H9 (cell line): ENCODE measurements around the gene CAMTA1. TPM values are rescaled to one million over a fixed set of nuclear protein-coding genes. Genes with fewer than 3 reads are reported as not detected.

Experiments
- DNase-seq: peaks from one replicate; pipeline ENCODE4 v3.0.0-alpha.2; 2017
- H2AFZ ChIP-seq: one replicate; pipeline ENCODE4 v1.6.1; 2013; ENCODE audit warnings: mild to moderate bottlenecking, low read length, control low read depth, moderate library complexity
- H2AK5ac ChIP-seq: 2 replicates; pipeline ENCODE4 v1.6.1; 2013; ENCODE audit warnings: low read length, control low read depth, mixed read lengths; ENCODE audit not compliant: insufficient read length
- H2BK120ac ChIP-seq: one replicate; pipeline ENCODE4 v1.6.1; 2013; ENCODE audit warnings: low read depth, mild to moderate bottlenecking, low read length, control low read depth, inconsistent platforms; ENCODE audit not compliant: poor library complexity, severe bottlenecking
- H2BK12ac ChIP-seq: 2 replicates; pipeline ENCODE4 v1.6.1; 2013; ENCODE audit warnings: low read length, control low read depth, mixed read lengths, low read depth; ENCODE audit not compliant: insufficient read length
- H2BK15ac ChIP-seq: 2 replicates; pipeline ENCODE4 v1.6.1; 2013; ENCODE audit warnings: low read depth, low read length, control low read depth
- H2BK20ac ChIP-seq: one replicate; pipeline ENCODE4 v1.6.1; 2013; ENCODE audit warnings: low read depth, mild to moderate bottlenecking, low read length, control low read depth, inconsistent platforms; ENCODE audit not compliant: poor library complexity, severe bottlenecking
- H2BK5ac ChIP-seq: 2 replicates; pipeline ENCODE4 v1.6.1; 2013; ENCODE audit warnings: low read length, control low read depth, mixed read lengths; ENCODE audit not compliant: insufficient read length
- H3K14ac ChIP-seq: 2 replicates; pipeline ENCODE4 v1.6.1; 2013; ENCODE audit warnings: low read length, control low read depth; ENCODE audit not compliant: insufficient read depth
- H3K18ac ChIP-seq: 2 replicates; pipeline ENCODE4 v1.6.1; 2013; ENCODE audit warnings: low read depth, mild to moderate bottlenecking, mixed read lengths, low read length, control low read depth; ENCODE audit not compliant: insufficient read length
- H3K23ac ChIP-seq: 2 replicates; pipeline ENCODE4 v1.6.1; 2013; ENCODE audit warnings: low read length, control low read depth, mixed read lengths, low read depth; ENCODE audit not compliant: insufficient read length
- H3K23me2 ChIP-seq: 2 replicates; pipeline ENCODE4 v1.6.1; 2013; ENCODE audit warnings: low read depth, mild to moderate bottlenecking, mixed read lengths, low read length, control low read depth; ENCODE audit not compliant: insufficient read length, poor library complexity, severe bottlenecking
- H3K27ac ChIP-seq: 2 replicates; pipeline ENCODE4 v1.5.1; 2013; ENCODE audit warnings: low read length, control low read depth, mixed read lengths, low read depth; ENCODE audit not compliant: insufficient read length
- H3K27me3 ChIP-seq: 2 replicates; pipeline ENCODE4 v1.6.1; 2013; ENCODE audit warnings: low read length, control low read depth, inconsistent platforms; ENCODE audit not compliant: insufficient read depth
- H3K4ac ChIP-seq: 2 replicates; pipeline ENCODE4 v1.6.1; 2013; ENCODE audit warnings: low read depth, mild to moderate bottlenecking, control low read depth, inconsistent platforms, low read length, moderate library complexity
- H3K4me1 ChIP-seq: 2 replicates; pipeline ENCODE4 v1.6.1; 2013; ENCODE audit warnings: low read length, control low read depth, inconsistent platforms; ENCODE audit not compliant: insufficient read depth
- H3K4me2 ChIP-seq: 2 replicates; pipeline ENCODE4 v1.6.1; 2013; ENCODE audit warnings: low read length, control low read depth, mixed read lengths; ENCODE audit not compliant: insufficient read length, insufficient read depth
- H3K56ac ChIP-seq: 2 replicates; pipeline ENCODE4 v1.6.1; 2013; ENCODE audit warnings: low read depth, mild to moderate bottlenecking, mixed read lengths, low read length, control low read depth; ENCODE audit not compliant: insufficient read length
- H3K79me1 ChIP-seq: 2 replicates; pipeline ENCODE4 v1.6.1; 2013; ENCODE audit warnings: low read depth, mild to moderate bottlenecking, moderate library complexity, low read length, control low read depth, inconsistent platforms; ENCODE audit not compliant: insufficient read depth, poor library complexity, severe bottlenecking
- H3K79me2 ChIP-seq: 2 replicates; pipeline ENCODE4 v1.6.1; 2013; ENCODE audit warnings: low read length, control low read depth, inconsistent platforms; ENCODE audit not compliant: insufficient read depth
- H3K9ac ChIP-seq: 2 replicates; pipeline ENCODE4 v1.6.1; 2013; ENCODE audit warnings: low read length, control low read depth, mixed read lengths; ENCODE audit not compliant: insufficient read length; ENCODE audit errors: extremely low read depth
- H3K9me3 ChIP-seq: one replicate; pipeline ENCODE4 v1.6.1; 2013; ENCODE audit warnings: low read depth, low read length, inconsistent platforms; ENCODE audit not compliant: control insufficient read depth
- H3T11ph ChIP-seq: one replicate; pipeline ENCODE4 v1.6.1; 2013; ENCODE audit warnings: mild to moderate bottlenecking, low read length, control low read depth, inconsistent platforms
- H4K20me1 ChIP-seq: one replicate; pipeline ENCODE4 v1.6.1; 2013; ENCODE audit not compliant: control insufficient read depth, insufficient read length, insufficient read depth
- H4K5ac ChIP-seq: 2 replicates; pipeline ENCODE4 v1.6.1; 2013; ENCODE audit warnings: low read depth, mild to moderate bottlenecking, mixed read lengths, low read length, control low read depth; ENCODE audit not compliant: insufficient read length
- H4K8ac ChIP-seq: replicated peaks from 2 replicates; pipeline ENCODE4 v1.6.1; 2013; ENCODE audit warnings: low read length, control low read depth, mixed read lengths, low read depth; ENCODE audit not compliant: insufficient read length
- H4K91ac ChIP-seq: 2 replicates; pipeline ENCODE4 v1.6.1; 2013; ENCODE audit warnings: low read depth, mild to moderate bottlenecking, moderate library complexity, mixed read lengths, low read length, control low read depth; ENCODE audit not compliant: insufficient read length
- H3K27ac Mint-ChIP-seq, 3 experiments: 2 replicates in 2 of 3; 3 replicates in 1 of 3; pipeline ENCODE4 v1.8.0; 2020 to 2021; ENCODE audit warnings: mixed read lengths in 3 of 3, mild to moderate bottlenecking in 1 of 3, moderate library complexity in 1 of 3
- H3K27me3 Mint-ChIP-seq: 2 replicates; pipeline ENCODE4 v1.8.0; 2021; ENCODE audit warnings: low read depth, mild to moderate bottlenecking, moderate library complexity, mixed read lengths
- H3K36me3 Mint-ChIP-seq, 3 experiments: 2 replicates in 2 of 3; 3 replicates in 1 of 3; pipeline ENCODE4 v1.8.0; 2020 to 2021; ENCODE audit warnings: low read depth in 3 of 3, mixed read lengths in 3 of 3; ENCODE audit not compliant: insufficient read depth in 1 of 3
- H3K4me1 Mint-ChIP-seq, 2 experiments: 2 replicates each; pipeline ENCODE4 v1.8.0; 2020; ENCODE audit warnings: mixed read lengths in 2 of 2
- H3K4me3 Mint-ChIP-seq, 2 experiments: 2 replicates in 1 of 2; 3 replicates in 1 of 2; pipeline ENCODE4 v1.8.0; 2020 to 2021; ENCODE audit warnings: mild to moderate bottlenecking in 2 of 2, mixed read lengths in 2 of 2, moderate library complexity in 1 of 2
- H3K9me3 Mint-ChIP-seq, 2 experiments: 2 replicates in 1 of 2; 3 replicates in 1 of 2; pipeline ENCODE4 v1.8.0; 2020; ENCODE audit warnings: mild to moderate bottlenecking in 2 of 2, mixed read lengths in 2 of 2, moderate library complexity in 1 of 2
- CTCF ChIP-seq: fragments of 200-600 bp; sonication (generic); conservative IDR thresholded peaks from 3 replicates; pipeline ENCODE4 v1.8.0; 2021; ENCODE audit warnings: antibody characterized with exemption, mild to moderate bottlenecking
- WGBS: extraction: QIAGEN DNeasy Blood & Tissue Kit; methylation state at CpG from one replicate; pipeline ENCODE4 v1.1.7; 2013; ENCODE audit warnings: missing lambda C conversion rate, low lambda C conversion rate, mixed read lengths; ENCODE audit not compliant: insufficient read length; ENCODE audit errors: extremely low coverage; 5-methylcytosine and 5-hydroxymethylcytosine counted together
- total RNA-seq: library from RNA; stranded (reverse); gene quantifications from 2 replicates; pipeline ENCODE4 v1.2.1, GENCODE V29; 2021

The CAMTA1 gene
- total RNA-seq, 1 experiment from 2014 or later: 115 TPM

DNA sequence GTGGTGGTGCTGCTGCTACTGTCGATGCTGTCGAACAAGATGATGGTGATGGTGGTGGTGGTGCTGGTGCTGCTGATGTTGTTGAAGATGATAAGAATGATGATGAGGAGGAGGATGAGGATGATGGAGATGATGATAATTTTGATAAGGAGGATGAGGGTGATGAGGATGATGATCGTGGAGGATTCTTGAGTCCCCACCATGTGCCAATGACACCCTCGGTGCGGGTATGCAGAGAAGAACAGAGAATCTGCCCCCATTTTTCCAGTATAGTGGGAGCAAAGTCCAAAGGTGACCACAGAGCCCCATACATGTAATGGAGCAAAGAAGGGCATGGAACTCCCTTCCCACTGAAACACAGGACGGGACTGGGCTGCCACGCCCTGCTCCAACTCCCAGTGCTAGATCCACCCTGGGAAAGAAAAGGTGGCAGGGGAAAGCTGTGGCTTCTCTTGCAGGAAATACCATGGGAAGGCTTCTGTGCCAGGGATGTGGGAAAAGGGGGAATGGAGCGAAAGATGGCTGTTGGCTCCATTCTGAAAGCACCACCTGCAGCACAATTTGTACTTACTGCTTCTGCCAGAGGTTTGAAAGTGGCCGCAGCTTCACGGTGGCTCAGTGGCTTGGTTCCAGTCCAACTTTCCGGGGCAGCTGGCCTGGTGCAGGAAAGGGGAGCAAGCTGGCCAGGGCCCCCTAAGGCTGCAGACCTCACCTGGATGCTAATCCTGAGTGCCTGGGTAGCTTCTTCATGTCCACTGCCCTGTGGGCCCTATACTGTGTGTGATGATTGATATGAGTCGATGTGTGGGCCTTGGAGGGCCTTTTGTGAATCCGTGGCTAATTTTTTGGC lies 598.6 kb downstream of the CAMTA1 start:
- WGBS: 100% methylated on average over 1 of the region's 13 CpGs
- peak; percentile 10 for DNase-seq
- no peak overlapping the region for H4K91ac ChIP-seq
- H3K79me2 ChIP-seq: no peaks in the 10 kb centered on the region
- no peak overlapping the region for H2BK15ac ChIP-seq
- H2AK5ac ChIP-seq: no peak overlapping the region
- no peak overlapping the region for H3K18ac ChIP-seq
- H3K56ac ChIP-seq: no peak overlapping the region
- H3K23me2 ChIP-seq: no peaks in the 10 kb centered on the region
- H3K9me3 ChIP-seq: no peaks in the 10 kb centered on the region
- H3K4ac ChIP-seq: no peak overlapping the region
- H3K4me2 ChIP-seq: no peak overlapping the region
- Mint-ChIP-seq H3K27ac (peak overlapping the region in 1 of 3 experiments; percentile 70; a peak in 1 of 7 replicates), H3K36me3 (no peaks in the 10 kb centered on the region), H3K9me3 (no peaks in the 10 kb centered on the region), H3K4me1 (peaks cover 25 to 40% of the 10 kb centered on the region in 2 experiments), H3K4me3 (no peak overlapping the region), H3K27me3 (no peaks in the 10 kb centered on the region; the same call in 1 of the 2 replicates)
- no peaks in the 10 kb centered on the region for H4K20me1 ChIP-seq
- no peak overlapping the region for H2BK20ac ChIP-seq
- H4K5ac ChIP-seq: no peak overlapping the region
- no peak overlapping the region for H3K14ac ChIP-seq
- H3K27me3 ChIP-seq: no peaks in the 10 kb centered on the region
- no peak overlapping the region for H2BK12ac ChIP-seq
- H4K8ac ChIP-seq: no peak overlapping the region
- H3K4me1 ChIP-seq: no peaks in the 10 kb centered on the region; the same call in 1 of the 2 replicates
- no peak overlapping the region for H2AFZ ChIP-seq
- no peak for TF ChIP-seq CTCF
- no peak overlapping the region for H3K23ac ChIP-seq
- H3K9ac ChIP-seq: no peak overlapping the region
- no peaks in the 10 kb centered on the region for H3K79me1 ChIP-seq
- no peak overlapping the region for H3K27ac ChIP-seq
- H2BK120ac ChIP-seq: no peak overlapping the region
- no peak overlapping the region for H2BK5ac ChIP-seq
- no peak overlapping the region for H3T11ph ChIP-seq
